Measurements from ENCODE around the gene UGT2A3. TPM values are rescaled to one million over a fixed set of nuclear protein-coding genes. Genes with fewer than 3 reads are reported as not detected.

UGT2A3 gene
- polyA plus RNA-seq, 1 donor = not detected

DNA sequence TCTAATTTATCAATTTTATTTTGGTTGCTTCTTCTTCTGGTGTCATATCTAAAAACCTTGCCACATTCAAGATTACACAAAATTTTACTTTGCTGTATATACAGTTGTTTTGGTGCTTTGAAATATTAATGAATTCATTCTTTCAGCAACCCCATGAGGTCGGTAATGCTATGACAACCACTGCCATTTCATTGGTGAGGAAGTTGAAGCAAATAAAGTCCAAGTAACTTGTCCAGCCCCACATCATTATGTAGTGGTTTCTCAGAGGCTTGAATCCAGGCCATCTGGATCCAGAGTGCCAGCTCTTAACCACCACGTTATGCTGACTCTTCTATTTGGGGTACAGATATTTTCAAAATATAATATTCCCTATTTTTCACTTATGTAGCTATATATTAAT is 42.2 kb downstream of the UGT2A3 start:
- no peak for DNase-seq

DNA sequence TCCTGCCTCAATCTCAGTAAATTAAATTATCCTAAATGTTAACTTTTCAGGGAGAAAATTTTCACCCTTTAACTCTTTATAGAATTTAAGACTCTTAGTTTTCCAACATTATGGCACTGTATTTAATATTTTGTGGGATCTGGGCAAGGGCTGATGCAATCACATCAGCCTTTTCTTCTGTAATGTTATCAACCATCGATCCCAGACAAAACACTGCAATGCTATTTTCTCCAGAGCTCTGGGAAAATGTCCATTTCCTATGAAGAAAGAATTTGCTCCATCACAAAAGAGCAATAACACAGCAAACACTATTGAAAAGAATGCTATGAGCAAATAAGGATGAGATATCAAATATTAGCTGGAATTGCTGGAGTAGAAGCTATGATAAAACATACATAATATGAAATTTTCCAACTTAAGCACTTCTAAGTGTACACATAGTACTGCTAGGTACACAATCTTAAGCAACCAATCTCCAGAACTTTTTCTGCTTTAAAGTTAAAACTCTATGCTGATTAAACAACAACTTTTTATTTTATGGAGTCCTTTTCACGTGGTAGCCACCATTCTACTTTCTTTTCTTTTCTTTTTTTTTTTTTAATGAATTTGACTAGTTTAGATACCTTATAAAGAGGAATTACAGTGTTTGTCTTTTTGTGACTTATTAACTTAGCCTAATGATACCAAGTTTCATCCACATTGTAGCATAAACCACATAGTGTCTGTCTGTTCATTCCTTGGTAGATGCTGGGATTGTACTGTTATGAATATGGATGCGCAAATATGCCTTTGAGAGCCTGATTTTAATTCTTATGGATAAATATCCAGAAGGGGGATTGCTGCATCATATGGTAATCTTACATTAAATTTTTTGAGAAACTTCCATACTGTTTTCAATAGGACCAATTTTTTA is 43.6 kb downstream of the UGT2A3 start:
- DNase-seq = no peak

DNA sequence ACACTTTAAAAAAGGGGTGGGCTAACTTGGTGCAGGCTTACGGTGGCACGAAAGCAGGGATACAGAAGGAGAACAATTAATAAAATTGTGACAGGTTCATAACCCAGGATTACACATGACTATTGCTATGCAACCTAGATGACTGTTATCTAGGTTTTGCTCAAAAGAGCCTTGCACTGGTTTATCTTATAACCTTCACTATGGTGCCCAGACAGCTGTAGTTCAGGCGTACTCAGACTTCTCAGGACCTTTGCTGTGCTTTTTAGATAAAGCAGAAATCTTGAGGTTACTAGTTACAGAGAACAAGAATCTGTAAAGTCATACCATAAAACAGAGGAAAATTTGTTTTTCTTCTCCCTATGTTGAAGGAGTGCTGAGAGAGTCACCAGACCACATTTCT is 44.4 kb downstream of the UGT2A3 start:
- no peak for DNase-seq

DNA sequence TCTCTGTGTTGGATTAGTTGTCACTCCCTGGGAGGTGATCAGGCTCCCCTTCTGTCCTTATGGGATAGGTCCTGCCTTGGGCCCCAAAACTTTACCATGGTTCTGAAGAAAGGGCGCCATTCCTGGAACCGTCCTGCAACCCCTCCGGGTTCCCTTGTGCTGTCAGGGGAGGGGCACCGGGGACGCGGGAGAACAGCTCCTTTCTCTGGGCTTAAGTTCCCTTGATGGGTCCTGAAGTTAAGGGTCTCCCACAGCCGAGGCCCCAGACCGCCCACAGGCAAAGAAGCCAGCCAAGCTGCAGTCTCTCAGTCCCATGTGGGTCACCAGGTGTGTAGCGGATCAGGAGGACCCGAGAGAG is 44.8 kb downstream of the UGT2A3 start:
- no peak for DNase-seq

DNA sequence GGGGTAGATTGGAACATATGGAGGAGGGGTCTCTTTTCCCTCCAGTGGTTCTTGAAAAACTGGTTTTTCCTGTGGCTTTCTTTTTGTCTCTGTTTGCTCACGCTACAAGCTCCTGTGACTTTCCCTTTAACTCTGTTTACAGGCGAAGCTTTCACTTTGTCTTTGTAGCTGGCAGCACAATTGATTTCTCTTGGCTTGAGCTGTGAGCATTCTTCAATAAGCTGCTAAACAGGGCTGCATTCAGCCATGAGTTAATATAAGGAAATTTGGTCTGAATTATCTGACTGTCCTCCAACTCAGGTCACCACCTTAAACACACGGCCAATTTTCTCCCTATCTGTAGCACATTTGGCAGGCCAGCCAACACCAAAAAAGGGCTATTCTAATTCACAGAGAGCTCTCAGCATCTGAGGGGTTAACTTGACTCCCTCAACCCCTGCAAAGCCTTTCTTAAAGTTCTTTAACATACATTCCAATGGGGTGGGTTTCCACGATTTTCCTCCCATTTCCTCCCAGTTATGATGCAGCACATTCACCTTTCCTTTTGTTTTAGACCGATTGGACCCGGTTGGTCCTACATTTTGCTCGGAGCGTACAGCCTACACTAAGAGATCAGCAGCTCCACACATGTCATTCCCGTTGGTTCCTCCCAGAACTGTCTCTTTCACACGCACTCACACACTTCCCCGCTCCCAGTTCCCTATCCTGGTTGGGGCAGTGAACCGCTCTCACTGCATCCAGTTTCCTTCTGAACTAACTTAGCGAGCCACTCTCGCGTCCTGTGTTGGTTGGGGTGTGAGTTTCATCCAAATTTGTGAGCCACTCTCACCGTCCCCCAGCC is 45.4 kb downstream of the UGT2A3 start:
- DNase-seq = peak; percentile 10

DNA sequence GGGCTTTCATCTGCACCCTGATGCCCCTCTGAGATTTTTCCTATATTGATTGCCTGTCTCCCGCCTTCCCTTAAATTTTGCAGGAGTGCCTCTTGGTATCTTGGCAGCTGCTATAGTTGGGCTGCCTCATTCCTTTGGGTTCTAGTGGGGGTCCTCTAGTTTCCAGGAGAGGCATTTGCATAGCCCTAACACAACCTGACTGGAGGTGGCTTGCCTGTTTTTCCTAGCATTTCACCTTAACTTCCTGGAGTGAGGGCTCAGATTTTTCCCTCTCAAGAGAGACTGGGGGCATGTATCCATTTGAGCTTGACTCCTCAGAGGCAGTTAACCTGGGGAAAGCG is 46.0 kb downstream of the UGT2A3 start:
- no peak for DNase-seq

DNA sequence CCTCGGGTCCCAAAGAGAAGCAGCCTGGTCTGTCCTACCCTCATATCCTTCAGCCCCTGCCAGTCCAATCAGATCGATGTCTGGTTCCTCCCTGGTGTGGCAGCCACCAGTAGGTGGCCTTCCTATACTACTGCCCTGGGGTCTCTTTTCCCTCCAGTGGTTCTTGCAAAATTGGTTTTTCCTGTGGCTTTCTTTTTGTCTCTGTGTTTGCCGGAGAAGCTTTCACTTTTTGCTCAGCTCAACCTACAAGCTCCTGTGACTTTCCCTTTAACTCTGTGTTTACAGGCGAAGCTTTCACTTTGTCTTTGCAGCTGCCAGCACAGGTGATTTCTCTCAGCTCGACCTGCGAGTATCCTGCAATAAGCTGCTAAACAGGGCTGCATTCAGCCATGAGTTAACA is 46.8 kb downstream of the UGT2A3 start:
- DNase-seq = no peak

DNA sequence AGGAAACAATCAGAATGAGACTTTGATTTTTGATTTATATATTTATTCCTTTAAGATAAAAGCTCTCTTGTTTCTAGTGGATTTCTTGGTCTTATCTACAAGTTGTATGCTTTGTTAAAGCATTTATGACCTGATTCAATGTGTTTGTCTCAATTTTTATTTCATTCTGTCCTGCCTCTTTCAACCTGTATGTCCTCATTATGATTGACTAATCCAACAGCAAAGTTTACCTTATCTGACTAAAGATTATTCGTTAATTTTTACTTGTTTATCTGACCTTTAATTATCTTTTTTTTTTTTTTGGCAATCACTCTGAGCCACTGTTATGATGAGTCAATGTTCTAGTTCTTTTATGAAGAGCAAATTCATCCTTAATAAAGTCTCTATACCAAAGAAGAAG is 54.9 kb downstream of the UGT2A3 start:
- DNase-seq = no peak

DNA sequence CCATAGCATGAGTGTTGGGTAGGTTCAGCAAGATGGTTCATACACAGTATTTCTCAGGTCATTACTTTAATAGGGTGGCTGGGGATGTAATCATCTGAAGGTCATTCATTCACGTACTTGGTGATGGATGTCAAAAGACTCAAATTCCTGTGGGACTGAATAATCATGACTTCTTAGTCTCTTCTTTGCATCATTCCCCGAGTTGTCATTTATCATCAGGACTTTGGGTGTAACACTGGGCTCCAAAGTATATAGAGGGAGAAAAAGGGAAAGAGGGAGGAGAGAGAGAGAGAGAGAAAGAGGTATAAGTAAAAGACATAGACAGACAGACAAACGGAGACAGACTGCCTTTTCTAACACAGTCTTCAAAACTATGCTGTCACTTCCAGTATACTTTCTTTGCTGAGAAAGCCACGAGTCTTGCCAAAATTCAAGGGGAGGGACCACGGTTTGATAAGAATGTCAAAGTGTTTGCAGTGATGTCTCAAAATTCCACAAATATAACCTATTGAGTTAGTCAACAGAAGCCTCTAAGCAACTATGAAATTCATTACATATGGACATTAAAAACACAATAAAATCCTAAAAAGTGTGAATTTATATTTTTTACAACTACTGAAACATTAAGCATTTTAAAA is 55.9 kb downstream of the UGT2A3 start:
- no peak for DNase-seq

DNA sequence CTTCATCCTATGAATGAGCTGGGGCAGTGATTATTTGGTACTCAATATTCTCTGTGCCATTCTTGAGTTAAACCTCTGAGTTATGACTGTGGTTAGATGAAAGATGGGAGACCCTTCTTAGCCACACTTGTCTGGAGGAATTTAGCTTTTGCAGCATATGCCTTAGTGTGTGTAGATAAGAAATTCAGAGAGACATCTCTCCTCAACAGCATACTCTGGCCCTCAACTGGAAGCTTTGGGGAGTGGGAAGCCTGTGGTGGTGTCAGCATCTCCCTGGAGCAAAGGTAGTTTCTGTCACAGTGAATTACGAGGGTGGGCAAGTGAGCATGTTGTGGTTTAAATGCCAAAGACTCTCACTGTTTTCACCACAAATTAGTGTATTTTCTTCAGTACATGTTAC is 58.7 kb downstream of the UGT2A3 start:
- no peak for DNase-seq

DNA sequence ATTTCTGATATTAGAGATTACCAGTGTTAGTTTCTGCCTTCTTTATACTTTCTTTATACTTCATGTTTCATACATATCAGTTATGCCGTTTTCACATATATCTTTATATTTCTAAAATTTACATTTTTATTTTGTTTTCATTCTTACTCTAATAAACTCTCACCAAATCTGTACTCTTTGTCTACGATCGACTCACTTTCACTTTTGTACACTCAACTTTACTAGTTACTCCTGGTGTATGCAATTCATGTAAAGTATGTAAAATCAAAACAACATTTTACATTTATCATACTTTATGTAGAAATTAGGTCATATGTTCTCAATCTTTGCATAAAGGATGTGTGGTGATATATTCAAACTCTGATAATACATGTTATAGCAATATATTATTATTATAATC is 59.9 kb downstream of the UGT2A3 start:
- DNase-seq = no peak

DNA sequence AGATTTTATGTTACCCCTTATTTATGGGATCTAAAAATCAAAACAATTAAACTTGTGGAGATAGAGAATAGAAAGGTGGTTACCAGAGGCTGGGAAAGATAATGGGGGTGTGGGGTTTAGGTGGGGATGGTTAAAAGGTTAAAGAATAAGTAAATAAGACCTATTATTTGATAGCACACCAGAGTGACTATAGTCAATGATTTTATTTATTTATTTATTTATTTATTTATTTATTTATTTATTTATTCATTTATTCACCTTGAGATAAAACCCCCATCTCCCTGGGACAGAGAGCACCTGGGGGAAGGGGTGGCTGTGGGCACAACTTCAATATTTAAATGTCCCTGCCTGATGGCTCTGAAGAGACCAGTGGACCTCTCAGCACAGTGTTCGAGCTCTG is 66.1 kb downstream of the UGT2A3 start:
- DNase-seq = no peak

DNA sequence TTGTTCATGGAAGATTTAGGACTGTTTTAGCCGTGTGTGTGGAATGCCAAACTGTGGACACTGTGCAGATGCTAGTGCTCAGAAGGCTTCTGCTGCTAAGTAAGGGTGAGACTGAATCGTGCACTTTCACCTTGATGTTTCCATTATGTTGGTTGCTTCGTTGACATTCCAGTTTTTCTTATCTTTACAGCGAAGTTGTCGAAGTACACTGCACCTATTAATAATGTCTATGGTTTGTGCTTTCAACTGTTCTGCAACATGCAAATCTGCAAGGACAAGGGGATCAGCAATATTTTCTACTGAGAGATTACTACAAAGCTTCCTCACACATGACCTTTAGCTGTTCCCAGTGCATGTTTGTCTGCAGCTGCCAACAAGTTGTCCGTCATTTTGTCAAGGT is 67.7 kb downstream of the UGT2A3 start:
- no peak for DNase-seq

Other genes with a start within 250 kb of the UGT2A3 start
- not detected for gene UGT2B10, start 135.8 kb downstream of the UGT2A3 start, polyA plus RNA-seq (ENCODE audit: insufficient read length)
- not detected for gene UGT2B7, start 144.7 kb upstream of the UGT2A3 start, polyA plus RNA-seq (ENCODE audit: insufficient read length)

Data from hindlimb muscle (tissue), 1 donor.